Ovary (tissue), 9 donors: ENCODE measurements around the gene TPM3. TPM values are rescaled to one million over a fixed set of nuclear protein-coding genes. Genes with fewer than 3 reads are reported as not detected.
"Not testable (repeated sequence)": the region's sequence is repeated elsewhere in the genome, so short reads cannot be mapped to it uniquely, and the experiment has no call there.

ENCODE experiments used
- DNase-seq, 5 donors: peaks; one replicate each; pipeline ENCODE4 v3.0.0-alpha.2; 2019 to 2020
- H3K27ac ChIP-seq, 2 donors: fragments of 200-600 bp; one replicate each; pipeline versions ENCODE4 v1.5.1 to v1.8.0; 2019 to 2022
- H3K27me3 ChIP-seq: fragments of 200-600 bp; one replicate; pipeline ENCODE4 v1.8.0; 2022
- H3K36me3 ChIP-seq: fragments of 200-600 bp; sonication (generic); one replicate; pipeline ENCODE4 v1.5.1; 2019
- H3K4me1 ChIP-seq: one replicate; pipeline ENCODE4 v1.8.1; 2013; ENCODE audit warnings: mild to moderate bottlenecking, moderate library complexity; ENCODE audit not compliant: insufficient read depth
- H3K4me3 ChIP-seq: fragments of 200-600 bp; sonication (generic); one replicate; pipeline ENCODE4 v1.5.1; 2017
- H3K9me3 ChIP-seq, 2 donors: fragments of 200-600 bp in 1 of 2; sonication (generic) in 1 of 2; one replicate each; pipeline versions ENCODE4 v1.5.1 to v1.8.1; 2013 to 2019; ENCODE audit warnings: mild to moderate bottlenecking in 1 of 2, moderate library complexity in 1 of 2
- EP300 ChIP-seq: sonication (generic); formaldehyde crosslinking; IDR thresholded peaks from one replicate; pipeline ENCODE4 v1.6.1; 2017; ENCODE audit warnings: antibody characterized with exemption
- POLR2A ChIP-seq: fragments of 450-650 bp; IDR thresholded peaks from one replicate; pipeline ENCODE4 v1.6.1; 2017; ENCODE audit warnings: antibody characterized with exemption, mild to moderate bottlenecking, moderate library complexity
- WGBS, 3 donors: extraction: QIAGEN DNeasy Blood & Tissue Kit in 1 of 3; methylation state at CpG; one replicate each; pipeline versions ENCODE4 v1.1.5 to v1.1.7; 2013 to 2017; 5-methylcytosine and 5-hydroxymethylcytosine counted together
- intact Hi-C, 4 donors: fragments of 100-400 bp; cut with DNase I; formaldehyde crosslinking; loops; one replicate each; pipeline versions ENCODE4 v1.11.0 to v1.15.1; 2022 to 2023
- polyA plus RNA-seq, 2 donors: library from polyadenylated mRNA; stranded (reverse); fragments of 200-250 nt in 1 of 2; fragments of 350-450 nt in 1 of 2; fragmentation: Illumina TruSeq in 1 of 2; extraction: RNeasy Lipid Tissue Mini Kit (QIAGEN cat#74804) in 1 of 2; gene quantifications; one replicate each; pipeline ENCODE4 v1.2.3, GENCODE V29; 2013 to 2014
- total RNA-seq, 7 donors: library from RNA; depleted of rRNA in 2 of 7; stranded (reverse); fragments of >200 nt in 2 of 7; fragmentation: NEBNext Ultra II Directional in 3 of 7; extraction: Animal tissue kit (Norgen Biotek cat#: 25700) in 3 of 7; gene quantifications; one replicate each; pipeline versions ENCODE4 v1.1.0 to v1.2.4, GENCODE V29; 2016 to 2023
- TF ChIP-seq, protein P1 (sequence below), 3 donors: fragments of 450-650 bp in 2 of 3; fragments of 200-600 bp in 1 of 3; IDR thresholded peaks; one replicate each; pipeline versions ENCODE4 v1.5.1 to v1.8.0; 2016 to 2022; ENCODE audit warnings: antibody characterized with exemption in 3 of 3, mild to moderate bottlenecking in 1 of 3
- donor health status: DM: no; HTN: no; CAD: no; lungs with moderate emphysema.
- donor health status: DM: no; HTN: no; CAD: no.
- donor health status: Bipolar disorder and iron deficiency.
- donor health status: DM: yes; HTN: yes; CAD: no.
- donor health status: DM: no; HTN: no; CAD: no.
- donor health status: DM: yes; HTN: yes; CAD: no.

The TPM3 gene
- total and polyA plus RNA-seq, 9 donors: 78.0 to 316 (median 120) TPM

DNA sequence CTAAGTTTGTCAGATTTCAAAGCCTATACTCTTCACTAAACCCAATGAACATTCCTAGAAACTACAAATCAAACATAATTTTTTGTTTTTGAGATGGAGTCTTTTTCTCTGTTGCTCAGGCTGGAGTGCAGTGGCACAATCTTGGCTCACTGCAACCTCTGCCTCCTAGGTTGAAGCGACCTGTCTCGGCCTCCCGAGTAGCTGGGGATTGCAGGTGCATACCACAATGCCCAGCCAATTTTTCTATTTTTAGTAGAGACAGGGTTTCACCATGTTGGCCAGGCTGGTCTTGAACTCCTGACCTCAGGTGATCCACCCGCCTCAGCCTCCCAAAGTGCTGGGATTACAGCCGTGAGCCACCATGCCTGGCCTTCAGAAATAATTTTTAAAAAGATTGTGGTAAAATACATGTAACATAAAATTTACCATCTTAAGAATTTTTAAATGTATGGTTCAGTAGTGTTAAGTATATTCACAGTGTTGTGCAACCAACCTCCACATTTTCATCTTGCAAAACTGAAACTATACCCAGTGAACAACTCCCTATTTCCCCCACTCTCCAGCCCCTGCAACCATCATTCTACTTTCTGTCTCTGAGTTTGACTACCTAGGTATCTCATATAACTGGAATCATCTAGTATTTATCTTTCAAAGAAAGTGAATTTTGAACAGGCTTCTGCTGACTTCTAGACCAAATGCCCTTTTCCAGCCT, 16.9 kb upstream of the TPM3 start:
- H3K36me3 ChIP-seq: no peaks in the 10 kb centered on the region
- TF ChIP-seq, protein P1, sequence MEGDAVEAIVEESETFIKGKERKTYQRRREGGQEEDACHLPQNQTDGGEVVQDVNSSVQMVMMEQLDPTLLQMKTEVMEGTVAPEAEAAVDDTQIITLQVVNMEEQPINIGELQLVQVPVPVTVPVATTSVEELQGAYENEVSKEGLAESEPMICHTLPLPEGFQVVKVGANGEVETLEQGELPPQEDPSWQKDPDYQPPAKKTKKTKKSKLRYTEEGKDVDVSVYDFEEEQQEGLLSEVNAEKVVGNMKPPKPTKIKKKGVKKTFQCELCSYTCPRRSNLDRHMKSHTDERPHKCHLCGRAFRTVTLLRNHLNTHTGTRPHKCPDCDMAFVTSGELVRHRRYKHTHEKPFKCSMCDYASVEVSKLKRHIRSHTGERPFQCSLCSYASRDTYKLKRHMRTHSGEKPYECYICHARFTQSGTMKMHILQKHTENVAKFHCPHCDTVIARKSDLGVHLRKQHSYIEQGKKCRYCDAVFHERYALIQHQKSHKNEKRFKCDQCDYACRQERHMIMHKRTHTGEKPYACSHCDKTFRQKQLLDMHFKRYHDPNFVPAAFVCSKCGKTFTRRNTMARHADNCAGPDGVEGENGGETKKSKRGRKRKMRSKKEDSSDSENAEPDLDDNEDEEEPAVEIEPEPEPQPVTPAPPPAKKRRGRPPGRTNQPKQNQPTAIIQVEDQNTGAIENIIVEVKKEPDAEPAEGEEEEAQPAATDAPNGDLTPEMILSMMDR (IDR thresholded peaks at IDR 0.05): no peak
- TF ChIP-seq EP300 (no peak), POLR2A (no peak)
- no peaks in the 10 kb centered on the region for H3K4me1 ChIP-seq
- H3K9me3 ChIP-seq: no peaks in the 10 kb centered on the region
- H3K27ac ChIP-seq: no peak overlapping the region
- intact Hi-C loops: no loop called here
- no peak for DNase-seq
- no peaks in the 10 kb centered on the region for H3K27me3 ChIP-seq
- 79 to 84% (median 81%) methylated on average over 5 of the region's 5 CpGs for WGBS, 3 donors
- no peak overlapping the region for H3K4me3 ChIP-seq

GRCh38 chr1:154207262-154207661, 15.4 kb upstream of the TPM3 start:
- no peaks in the 10 kb centered on the region for H3K27me3 ChIP-seq
- H3K4me3 ChIP-seq: no peak overlapping the region
- WGBS, 3 donors: 73 to 75% (median 75%) methylated on average over 9 of the region's 9 CpGs
- intact Hi-C loops: no loop called here
- H3K36me3 ChIP-seq: no peaks in the 10 kb centered on the region
- no peaks in the 10 kb centered on the region for H3K9me3 ChIP-seq
- no peak for DNase-seq
- H3K4me1 ChIP-seq: no peaks in the 10 kb centered on the region
- no peak overlapping the region for H3K27ac ChIP-seq
- TF ChIP-seq, protein P1 (IDR thresholded peaks at IDR 0.05): no peak
- TF ChIP-seq EP300 (no peak), POLR2A (no peak)

GRCh38 chr1:154206196-154206595, 14.3 kb upstream of the TPM3 start, which contains the start of gene CFAP141:
Gene CFAP141, minus strand, starts transcription at chr1:154206333. Its CDS starts 26 bp downstream, at chr1:154206307.
- TF ChIP-seq, protein P1 (IDR thresholded peaks at IDR 0.05): no peak
- TF ChIP-seq POLR2A: no peak
- no peak for TF ChIP-seq EP300
- Histone ChIP-seq H3K27ac (no peak within 1 kb of the TSS), H3K9me3 (no peaks in the 10 kb centered on the region), H3K27me3 (no peaks in the 10 kb centered on the region), H3K4me3 (no peak within 1 kb of the TSS), H3K36me3 (no peaks in the 10 kb centered on the region), H3K4me1 (no peaks in the 10 kb centered on the region)
- intact Hi-C loops: no loop called here
- no peak for DNase-seq
- 81 to 84% (median 83%) methylated on average over 1 of the region's 1 CpG for WGBS, 3 donors

DNA sequence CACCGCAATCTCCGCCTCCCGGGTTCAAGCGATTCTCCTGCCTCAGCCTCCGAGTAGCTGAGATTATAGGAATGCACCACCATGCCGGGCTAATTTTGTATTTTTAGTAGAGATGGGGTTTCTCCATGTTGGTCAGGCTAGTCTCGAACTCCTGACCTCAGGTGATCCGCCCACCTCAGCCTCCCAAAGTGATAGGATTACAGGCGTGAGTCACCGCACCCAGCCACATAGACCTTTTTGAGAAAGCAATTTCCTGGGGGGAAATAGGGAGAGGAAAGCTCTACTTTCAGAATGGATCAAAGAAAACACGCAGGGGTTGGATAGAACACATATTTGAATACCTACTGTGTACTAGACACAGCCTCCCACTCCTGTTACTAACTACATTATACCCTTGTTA, 13.9 kb upstream of the TPM3 start:
- H3K27me3 ChIP-seq, H3K27ac ChIP-seq, DNase-seq, H3K4me3 ChIP-seq, H3K9me3 ChIP-seq, H3K4me1 ChIP-seq, H3K36me3 ChIP-seq, intact Hi-C loops: not testable (repeated sequence)
- WGBS, 3 donors: 90 to 94% (median 92%) methylated on average over 11 of the region's 11 CpGs

- Histone ChIP-seq H3K9me3 (no peaks in the 10 kb centered on the region), H3K27me3 (no peaks in the 10 kb centered on the region), H3K4me1 (no peaks in the 10 kb centered on the region), H3K36me3 (no peaks in the 10 kb centered on the region), H3K27ac (no peak overlapping the region), H3K4me3 (no peak overlapping the region)
- intact Hi-C loops: no loop called here
- no peak for DNase-seq
- WGBS, 3 donors: 86 to 94% (median 88%) methylated on average over 3 of the region's 3 CpGs
- TF ChIP-seq, protein P1 (IDR thresholded peaks at IDR 0.05): no peak
- TF ChIP-seq EP300: no peak
- no peak for TF ChIP-seq POLR2A
Measured at GRCh38 chr1:154199563-154199879, 7.6 kb upstream of the TPM3 start.
